Measurements from ENCODE around the gene BAX. TPM values are rescaled to one million over a fixed set of nuclear protein-coding genes. Genes with fewer than 3 reads are reported as not detected.

The BAX gene
- total RNA-seq, 4 donors from 2014 or later = 25.1 to 29.6 (median 27.5) TPM

GRCh38 chr19:48970139-48970766 is 15.6 kb downstream of the BAX start:
- Histone ChIP-seq H3K4me1 (peaks cover 31% of the 10 kb centered on the region), H3K9me3 (no peaks in the 10 kb centered on the region), H3K27me3 (no peaks in the 10 kb centered on the region), H3K36me3 (peaks cover 65% of the 10 kb centered on the region), H3K4me3 (no peak overlapping the region), H3K27ac (no peak overlapping the region)
- no peak for DNase-seq (ENCODE audit: low spot score in 2 of 2)
- 86% methylated on average over 14 of the region's 23 CpGs for WGBS
- TF ChIP-seq, protein P1, sequence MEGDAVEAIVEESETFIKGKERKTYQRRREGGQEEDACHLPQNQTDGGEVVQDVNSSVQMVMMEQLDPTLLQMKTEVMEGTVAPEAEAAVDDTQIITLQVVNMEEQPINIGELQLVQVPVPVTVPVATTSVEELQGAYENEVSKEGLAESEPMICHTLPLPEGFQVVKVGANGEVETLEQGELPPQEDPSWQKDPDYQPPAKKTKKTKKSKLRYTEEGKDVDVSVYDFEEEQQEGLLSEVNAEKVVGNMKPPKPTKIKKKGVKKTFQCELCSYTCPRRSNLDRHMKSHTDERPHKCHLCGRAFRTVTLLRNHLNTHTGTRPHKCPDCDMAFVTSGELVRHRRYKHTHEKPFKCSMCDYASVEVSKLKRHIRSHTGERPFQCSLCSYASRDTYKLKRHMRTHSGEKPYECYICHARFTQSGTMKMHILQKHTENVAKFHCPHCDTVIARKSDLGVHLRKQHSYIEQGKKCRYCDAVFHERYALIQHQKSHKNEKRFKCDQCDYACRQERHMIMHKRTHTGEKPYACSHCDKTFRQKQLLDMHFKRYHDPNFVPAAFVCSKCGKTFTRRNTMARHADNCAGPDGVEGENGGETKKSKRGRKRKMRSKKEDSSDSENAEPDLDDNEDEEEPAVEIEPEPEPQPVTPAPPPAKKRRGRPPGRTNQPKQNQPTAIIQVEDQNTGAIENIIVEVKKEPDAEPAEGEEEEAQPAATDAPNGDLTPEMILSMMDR (IDR thresholded peaks at IDR 0.05) = no peak
- TF ChIP-seq POLR2AphosphoS5 (IDR thresholded peaks at IDR 0.05) (no peak), EP300 (IDR thresholded peaks at IDR 0.05) (no peak), POLR2A (IDR thresholded peaks at IDR 0.05) (no peak)

GRCh38 chr19:48970923-48971395 is 16.3 kb downstream of the BAX start:
- Histone ChIP-seq H3K36me3 (peaks cover 66% of the 10 kb centered on the region), H3K9me3 (no peaks in the 10 kb centered on the region), H3K4me3 (no peak overlapping the region), H3K27ac (no peak overlapping the region), H3K4me1 (peaks cover 30% of the 10 kb centered on the region), H3K27me3 (no peaks in the 10 kb centered on the region)
- DNase-seq (ENCODE audit: low spot score in 2 of 2) = no peak
- WGBS = 41% methylated on average over 16 of the region's 19 CpGs
- no peak for TF ChIP-seq EP300 (IDR thresholded peaks at IDR 0.05)
- TF ChIP-seq, protein P1 (IDR thresholded peaks at IDR 0.05) = peak; percentile 83 to 89
- TF ChIP-seq POLR2AphosphoS5 (IDR thresholded peaks at IDR 0.05) = no peak
- TF ChIP-seq POLR2A (IDR thresholded peaks at IDR 0.05) = no peak

GRCh38 chr19:48975947-48976847 is 21.5 kb downstream of the BAX start:
- no peak overlapping the region for H3K27ac ChIP-seq
- peaks cover 16% of the 10 kb centered on the region for H3K4me1 ChIP-seq
- H3K9me3 ChIP-seq = no peaks in the 10 kb centered on the region
- peaks cover 66% of the 10 kb centered on the region for H3K36me3 ChIP-seq
- no peak for DNase-seq (ENCODE audit: low spot score in 2 of 2)
- no peaks in the 10 kb centered on the region for H3K27me3 ChIP-seq
- no peak overlapping the region for H3K4me3 ChIP-seq
- TF ChIP-seq POLR2A (IDR thresholded peaks at IDR 0.05) (no peak), EP300 (IDR thresholded peaks at IDR 0.05) (no peak), POLR2AphosphoS5 (IDR thresholded peaks at IDR 0.05) (no peak)
- TF ChIP-seq, protein P1 (IDR thresholded peaks at IDR 0.05) = no peak
- 90% methylated on average over 13 of the region's 13 CpGs for WGBS

DNA sequence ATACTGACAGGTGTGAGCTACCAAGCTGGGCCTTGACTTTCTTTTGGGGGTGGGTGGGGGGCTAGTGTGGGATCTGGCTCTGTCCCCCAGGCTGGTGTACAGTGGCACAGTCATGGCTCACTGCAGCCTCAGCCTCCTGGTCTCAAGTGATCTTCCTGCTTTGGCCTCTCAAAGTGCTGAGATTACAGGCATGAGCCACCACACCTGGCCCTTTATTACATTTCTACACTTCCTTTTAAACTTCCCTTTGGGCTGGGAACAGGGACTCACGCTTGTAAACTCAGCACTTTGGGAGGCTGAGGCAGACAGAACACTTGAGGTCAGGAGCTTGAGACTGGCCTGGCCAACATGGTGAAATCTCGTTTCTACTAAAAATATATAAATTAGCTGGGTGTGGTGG is 22.4 kb downstream of the BAX start:
- no peak for TF ChIP-seq POLR2A (IDR thresholded peaks at IDR 0.05)
- no peak for TF ChIP-seq EP300 (IDR thresholded peaks at IDR 0.05)
- no peak for TF ChIP-seq POLR2AphosphoS5 (IDR thresholded peaks at IDR 0.05)
- TF ChIP-seq, protein P1 (IDR thresholded peaks at IDR 0.05) = no peak
- no peak for DNase-seq (ENCODE audit: low spot score in 2 of 2)
- 68% methylated on average over 2 of the region's 2 CpGs for WGBS
- Histone ChIP-seq H3K27me3 (no peaks in the 10 kb centered on the region), H3K4me1 (peaks cover 16% of the 10 kb centered on the region), H3K36me3 (peaks cover 70% of the 10 kb centered on the region), H3K27ac (no peak overlapping the region), H3K4me3 (no peak overlapping the region), H3K9me3 (no peaks in the 10 kb centered on the region)

DNA sequence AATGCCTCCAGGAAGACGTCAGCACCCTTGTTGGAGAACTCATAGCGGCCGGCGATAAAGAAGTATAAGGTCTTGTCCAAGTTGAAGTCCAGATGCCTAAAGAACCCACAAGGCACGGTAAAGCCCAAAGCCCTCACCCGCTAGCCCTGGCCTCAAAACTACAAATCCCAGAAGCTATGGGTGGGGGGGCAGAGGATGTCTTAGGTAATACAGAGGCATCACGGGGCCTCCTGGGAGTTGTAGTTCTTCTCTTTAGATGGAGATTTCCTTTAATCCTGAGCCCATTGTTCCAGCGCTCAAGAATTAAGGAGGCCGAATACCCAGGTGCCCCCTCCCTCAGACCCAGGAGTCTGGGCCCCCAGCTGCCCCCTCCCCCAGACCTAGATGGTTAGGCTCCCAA is 27.6 kb downstream of the BAX start:
- DNase-seq (ENCODE audit: low spot score in 2 of 2) = no peak
- no peak overlapping the region for H3K4me3 ChIP-seq
- peaks cover 77% of the 10 kb centered on the region for H3K36me3 ChIP-seq
- TF ChIP-seq, protein P1 (IDR thresholded peaks at IDR 0.05) = no peak
- no peak for TF ChIP-seq EP300 (IDR thresholded peaks at IDR 0.05)
- no peak for TF ChIP-seq POLR2A (IDR thresholded peaks at IDR 0.05)
- TF ChIP-seq POLR2AphosphoS5 (IDR thresholded peaks at IDR 0.05) = no peak
- no peaks in the 10 kb centered on the region for H3K27me3 ChIP-seq
- no peak overlapping the region for H3K27ac ChIP-seq
- WGBS = 97% methylated on average over 6 of the region's 9 CpGs
- H3K9me3 ChIP-seq = no peaks in the 10 kb centered on the region
- peaks cover 16% of the 10 kb centered on the region for H3K4me1 ChIP-seq
